Prostate gland (tissue), 2 donors: ENCODE data around the gene ZFAND4. TPM values are rescaled to one million over a fixed set of nuclear protein-coding genes. Genes with fewer than 3 reads are reported as not detected.

ENCODE experiments used
- DNase-seq: peaks from one replicate; pipeline ENCODE4 v3.0.0-alpha.2; 2019; ENCODE audit warnings: low spot score
- H3K27ac ChIP-seq, 2 donors: fragments of 200-600 bp; sonication (generic); 2 replicates each; pipeline ENCODE4 v1.5.1; 2017 to 2019
- H3K27me3 ChIP-seq: fragments of 200-600 bp; sonication (generic); replicated peaks from 2 replicates; pipeline ENCODE4 v1.5.1; 2019; ENCODE audit not compliant: insufficient read depth
- H3K36me3 ChIP-seq, 2 donors: fragments of 200-600 bp; sonication (generic); 1 replicate in 1 of 2; 2 replicates in 1 of 2; pipeline versions ENCODE4 v1.5.1 to v1.8.1; 2017 to 2019
- H3K4me1 ChIP-seq: fragments of 200-600 bp; sonication (generic); replicated peaks from 2 replicates; pipeline ENCODE4 v1.5.1; 2019
- H3K4me3 ChIP-seq, 2 donors: fragments of 200-600 bp; sonication (generic); 2 replicates each; pipeline ENCODE4 v1.5.1; 2017 to 2019
- H3K9me3 ChIP-seq: fragments of 200-600 bp; sonication (generic); 2 replicates; pipeline ENCODE4 v1.5.1; 2017
- POLR2A ChIP-seq: fragments of 450-650 bp; IDR thresholded peaks from one replicate; pipeline ENCODE4 v1.6.1; 2016; ENCODE audit warnings: antibody characterized with exemption, mild to moderate bottlenecking
- POLR2AphosphoS5 ChIP-seq: sonication (generic); formaldehyde crosslinking; IDR thresholded peaks from one replicate; pipeline ENCODE4 v1.6.1; 2017; ENCODE audit warnings: antibody characterized with exemption
- WGBS: methylation state at CpG from one replicate; pipeline ENCODE4 v1.1.5; 2018; 5-methylcytosine and 5-hydroxymethylcytosine counted together
- intact Hi-C: fragments of 100-400 bp; cut with DNase I; formaldehyde crosslinking; loops from one replicate; pipeline ENCODE4 v1.14.2; 2022
- total RNA-seq, 2 donors: library from RNA; depleted of rRNA; stranded (reverse); fragments of >200 nt; gene quantifications; one replicate each; pipeline ENCODE4 v1.1.0, GENCODE V29; 2016
- TF ChIP-seq, protein P1 (sequence below), 4 experiments: fragments of 200-600 bp in 2 of 4; fragments of 450-650 bp in 2 of 4; sonication (generic) in 2 of 4; IDR thresholded peaks; 1 replicate in 3 of 4; 2 replicates in 1 of 4; pipeline ENCODE4 v1.5.1; 2016 to 2019; ENCODE audit warnings: antibody characterized with exemption in 4 of 4, mild to moderate bottlenecking in 2 of 4, moderate library complexity in 2 of 4

The ZFAND4 gene
- total RNA-seq, 2 donors from 2014 or later = 31.4 to 36.9 TPM

DNA sequence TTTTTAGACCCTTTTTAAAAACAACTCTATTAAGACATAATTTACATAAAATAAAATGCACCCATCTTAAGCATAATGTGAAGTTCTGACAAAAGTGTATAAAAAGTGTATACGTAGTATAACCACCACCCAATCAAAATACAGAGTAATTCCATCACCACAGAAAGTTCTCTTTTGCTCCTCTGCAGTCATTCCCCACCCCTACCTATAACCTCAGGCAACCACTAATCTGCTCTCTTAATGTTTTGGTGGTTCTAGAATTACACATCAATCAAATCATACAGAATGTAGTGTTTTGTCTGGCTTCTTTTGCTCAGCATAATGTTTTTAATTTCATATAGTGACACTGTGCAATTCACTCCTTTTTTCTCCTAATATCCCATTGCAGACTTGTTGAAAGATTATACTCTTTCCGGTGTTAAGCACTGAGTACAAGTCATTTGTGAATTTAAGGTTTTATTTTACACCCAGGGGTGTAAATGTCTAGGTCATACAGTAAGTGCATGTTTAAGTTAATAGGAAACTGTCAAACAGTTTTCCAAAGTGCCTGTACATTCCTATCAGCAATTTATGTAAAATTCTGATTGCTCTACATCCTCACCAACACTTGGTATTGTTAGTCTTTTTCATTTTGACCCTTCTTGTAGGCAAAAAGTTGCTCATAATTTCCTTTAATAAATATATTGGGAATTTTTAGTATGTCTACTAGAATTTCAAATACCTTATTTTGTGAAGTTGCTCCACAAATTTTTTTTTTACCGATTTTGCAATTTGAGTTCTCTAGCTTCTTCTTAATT lies 86.3 kb downstream of the ZFAND4 start:
- intact Hi-C loops = no loop called here
- no peak for DNase-seq
- Histone ChIP-seq H3K27ac (no peak overlapping the region), H3K4me3 (no peak overlapping the region), H3K4me1 (no peaks in the 10 kb centered on the region), H3K36me3 (no peaks in the 10 kb centered on the region), H3K27me3 (no peaks in the 10 kb centered on the region), H3K9me3 (no peaks in the 10 kb centered on the region)
- no peak for TF ChIP-seq POLR2A
- WGBS = 97% methylated on average over 3 of the region's 3 CpGs

DNA sequence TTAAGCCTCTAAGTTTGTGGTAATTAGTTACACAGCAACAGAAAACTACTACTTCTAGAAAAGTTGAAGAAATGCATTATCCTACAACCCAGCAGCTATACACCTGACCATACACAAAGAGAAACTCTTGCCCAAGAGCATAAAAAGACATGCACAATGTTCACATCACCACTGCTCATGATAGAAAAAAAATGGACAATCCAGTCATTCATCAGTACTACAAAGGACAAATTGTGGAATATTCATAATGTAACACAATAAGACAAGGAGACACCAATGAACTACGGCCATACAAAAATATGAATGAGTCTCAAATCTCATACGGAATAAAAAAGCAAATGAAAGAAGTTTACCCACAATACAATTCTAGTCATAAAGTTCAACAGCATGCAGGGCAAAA lies 87.4 kb downstream of the ZFAND4 start:
- 93% methylated on average over 2 of the region's 2 CpGs for WGBS
- DNase-seq = no peak
- H3K27me3 ChIP-seq = no peaks in the 10 kb centered on the region
- intact Hi-C loops = no loop called here
- H3K27ac ChIP-seq = no peak overlapping the region
- TF ChIP-seq, protein P1, sequence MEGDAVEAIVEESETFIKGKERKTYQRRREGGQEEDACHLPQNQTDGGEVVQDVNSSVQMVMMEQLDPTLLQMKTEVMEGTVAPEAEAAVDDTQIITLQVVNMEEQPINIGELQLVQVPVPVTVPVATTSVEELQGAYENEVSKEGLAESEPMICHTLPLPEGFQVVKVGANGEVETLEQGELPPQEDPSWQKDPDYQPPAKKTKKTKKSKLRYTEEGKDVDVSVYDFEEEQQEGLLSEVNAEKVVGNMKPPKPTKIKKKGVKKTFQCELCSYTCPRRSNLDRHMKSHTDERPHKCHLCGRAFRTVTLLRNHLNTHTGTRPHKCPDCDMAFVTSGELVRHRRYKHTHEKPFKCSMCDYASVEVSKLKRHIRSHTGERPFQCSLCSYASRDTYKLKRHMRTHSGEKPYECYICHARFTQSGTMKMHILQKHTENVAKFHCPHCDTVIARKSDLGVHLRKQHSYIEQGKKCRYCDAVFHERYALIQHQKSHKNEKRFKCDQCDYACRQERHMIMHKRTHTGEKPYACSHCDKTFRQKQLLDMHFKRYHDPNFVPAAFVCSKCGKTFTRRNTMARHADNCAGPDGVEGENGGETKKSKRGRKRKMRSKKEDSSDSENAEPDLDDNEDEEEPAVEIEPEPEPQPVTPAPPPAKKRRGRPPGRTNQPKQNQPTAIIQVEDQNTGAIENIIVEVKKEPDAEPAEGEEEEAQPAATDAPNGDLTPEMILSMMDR (IDR thresholded peaks at IDR 0.05) = no peak
- no peak for TF ChIP-seq POLR2A
- no peak for TF ChIP-seq POLR2AphosphoS5
- no peaks in the 10 kb centered on the region for H3K4me1 ChIP-seq
- no peak overlapping the region for H3K4me3 ChIP-seq
- no peaks in the 10 kb centered on the region for H3K9me3 ChIP-seq
- H3K36me3 ChIP-seq = no peaks in the 10 kb centered on the region

DNA sequence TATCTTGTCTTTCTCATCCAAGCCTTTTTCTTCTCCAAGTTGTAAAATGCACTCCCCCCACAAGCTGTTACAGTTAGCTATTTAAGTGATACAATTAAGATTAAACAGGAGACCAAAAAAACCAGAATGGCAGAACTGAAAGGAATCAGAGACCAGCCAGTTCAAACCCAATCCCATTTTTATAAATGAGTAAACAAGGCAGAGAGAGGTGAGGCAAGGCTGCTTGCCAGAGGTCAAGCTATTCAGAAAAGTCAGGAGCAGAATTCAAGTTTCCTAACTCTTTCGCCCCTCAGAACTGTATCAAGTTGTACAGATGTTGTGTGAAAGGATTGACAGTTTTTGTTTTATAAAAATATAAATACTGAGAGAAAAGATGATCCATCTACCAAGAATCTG lies 90.2 kb downstream of the ZFAND4 start:
- H3K27ac ChIP-seq = no peak overlapping the region
- no peak for DNase-seq
- intact Hi-C loops = no loop called here
- H3K27me3 ChIP-seq = no peaks in the 10 kb centered on the region
- no peak overlapping the region for H3K4me3 ChIP-seq
- no peaks in the 10 kb centered on the region for H3K36me3 ChIP-seq
- H3K4me1 ChIP-seq = no peaks in the 10 kb centered on the region
- no peaks in the 10 kb centered on the region for H3K9me3 ChIP-seq
- TF ChIP-seq POLR2AphosphoS5 = no peak
- 93% methylated on average over 1 of the region's 1 CpG for WGBS

DNA sequence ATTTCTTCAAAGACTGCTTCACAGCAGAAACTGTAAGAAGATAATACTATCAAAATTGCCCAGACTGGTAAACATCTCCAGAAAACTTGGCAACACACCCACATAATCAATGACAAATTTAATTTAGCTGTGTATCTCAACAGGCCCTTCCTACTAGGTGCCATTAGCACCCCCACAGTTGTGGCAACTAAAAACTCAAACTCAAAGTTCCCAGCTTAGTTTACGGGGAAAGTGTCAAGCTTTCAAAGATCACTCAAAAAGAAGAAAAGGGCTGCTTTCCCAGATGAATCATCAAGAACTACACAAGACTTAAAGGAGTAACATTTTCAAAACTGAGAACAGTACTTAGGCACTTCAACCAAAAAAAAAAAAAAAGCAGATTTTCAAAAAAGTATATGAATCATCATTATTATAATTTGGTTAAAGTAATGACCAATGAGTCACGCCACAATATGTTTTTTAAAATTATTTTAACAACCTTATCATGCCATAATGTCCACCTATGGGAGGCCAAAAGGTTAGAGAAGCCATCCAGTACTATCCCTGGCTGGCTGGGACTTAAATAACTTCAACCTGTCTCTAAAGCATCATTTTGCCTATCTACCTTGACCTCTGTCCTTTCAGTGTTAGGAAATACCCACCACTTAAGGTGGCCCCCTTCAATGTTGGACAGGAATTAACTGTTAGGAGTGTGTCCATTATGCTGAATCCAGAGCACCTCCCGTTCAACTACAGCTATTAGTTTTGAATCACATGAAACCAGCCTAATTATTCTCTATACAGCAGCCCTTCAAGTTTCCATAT lies 90.8 kb downstream of the ZFAND4 start:
- TF ChIP-seq, protein P1 (IDR thresholded peaks at IDR 0.05) = no peak
- no peak for TF ChIP-seq POLR2AphosphoS5
- no peak for TF ChIP-seq POLR2A
- intact Hi-C loops = no loop called here
- Histone ChIP-seq H3K27me3 (no peaks in the 10 kb centered on the region), H3K9me3 (no peaks in the 10 kb centered on the region), H3K36me3 (no peaks in the 10 kb centered on the region), H3K4me3 (no peak overlapping the region), H3K27ac (no peak overlapping the region), H3K4me1 (no peaks in the 10 kb centered on the region)
- DNase-seq = no peak
- WGBS = 85% methylated on average over 3 of the region's 3 CpGs

DNA sequence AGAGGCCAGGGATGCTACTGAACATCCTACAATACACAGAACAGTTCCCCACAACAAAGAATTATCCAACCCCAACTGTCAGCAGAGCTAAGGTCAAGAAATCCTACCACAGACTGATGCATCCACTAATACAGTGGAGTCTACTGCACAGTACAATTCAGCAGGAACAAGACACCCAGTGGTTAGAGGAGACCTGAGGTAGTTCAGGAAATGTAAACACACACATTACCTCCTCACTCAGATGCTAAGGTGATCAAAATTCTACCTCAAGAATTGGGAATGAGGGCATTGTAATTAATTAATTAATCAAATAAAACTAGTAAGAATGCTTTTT lies 91.4 kb downstream of the ZFAND4 start:
- Histone ChIP-seq H3K4me1 (no peaks in the 10 kb centered on the region), H3K27ac (no peak overlapping the region), H3K4me3 (no peak overlapping the region), H3K9me3 (no peaks in the 10 kb centered on the region), H3K36me3 (no peaks in the 10 kb centered on the region), H3K27me3 (no peaks in the 10 kb centered on the region)
- no peak for DNase-seq
- intact Hi-C loops = no loop called here
- TF ChIP-seq POLR2A = no peak
- TF ChIP-seq, protein P1 (IDR thresholded peaks at IDR 0.05) = no peak
- TF ChIP-seq POLR2AphosphoS5 = no peak
